ENCODE results near the gene ZNF398. TPM values are rescaled to one million over a fixed set of nuclear protein-coding genes. Genes with fewer than 3 reads are reported as not detected.

The ZNF398 gene
- 7.9 to 11.2 TPM (median 9.3 TPM) in 5 replicates for total RNA-seq (2022; extraction: Qiagen RNA extraction)

GRCh38 chr7:149147072-149147751, at the start of gene ZNF398:
Gene ZNF398, plus strand, starts transcription at chr7:149147453. Its CDS starts 290 bp downstream, at chr7:149147743.

GRCh38 chr7:149125863-149126661, 21.2 kb upstream of the ZNF398 start, which contains the start of gene ZNF425:
Gene ZNF425, minus strand, starts transcription at chr7:149126324. Its CDS starts 111 bp downstream, at chr7:149126213.

GRCh38 chr7:149195180-149196150, 48.2 kb downstream of the ZNF398 start, which contains the start of gene ZNF282:
Gene ZNF282, plus strand, starts transcription at chr7:149195546. Its CDS starts 44 bp downstream, at chr7:149195590.

Other genes with a start within 250 kb of the ZNF398 start
- gene PDIA4, start 118.9 kb upstream of the ZNF398 start, total RNA-seq (2022; extraction: Qiagen RNA extraction): 163 to 183 TPM (median 176 TPM) in 5 replicates
- gene ZNF786, start 56.7 kb upstream of the ZNF398 start, total RNA-seq (2022; extraction: Qiagen RNA extraction): 5.7 to 6.9 TPM (median 6.6 TPM) in 5 replicates
- gene ZNF425, start 21.1 kb upstream of the ZNF398 start, total RNA-seq (2022; extraction: Qiagen RNA extraction): 0.94 to 1.6 TPM (median 1.3 TPM) in 5 replicates
- gene ZNF282, start 48.1 kb downstream of the ZNF398 start, total RNA-seq (2022; extraction: Qiagen RNA extraction): 19.0 to 27.2 TPM (median 24.8 TPM) in 5 replicates
- 10.5 to 11.3 TPM (median 10.7 TPM) in 5 replicates for gene ZNF212, start 92.2 kb downstream of the ZNF398 start, total RNA-seq (2022; extraction: Qiagen RNA extraction)
- 4.9 to 6.7 TPM (median 6.3 TPM) in 5 replicates for gene ZNF783, start 114.7 kb downstream of the ZNF398 start, total RNA-seq (2022; extraction: Qiagen RNA extraction)

Data from A549 treated with Mapracorat at 1 μM for 4 hours (cell line).